CD4-positive, alpha-beta T cell treated with Interleukin-17A for 4 hours (primary cell): ENCODE results near the gene CTNNA3.
"Not testable (repeated sequence)": the region's sequence is repeated elsewhere in the genome, so short reads cannot be mapped to it uniquely, and the experiment has no call there.

Source experiments
- DNase-seq: peaks from one replicate; pipeline ENCODE4 v3.0.0-alpha.2; 2020; ENCODE audit warnings: mixed read lengths

Gene CTNNA3

GRCh38 chr10:67599597-67599996 is 96.4 kb downstream of the CTNNA3 start:
- no peak for DNase-seq

GRCh38 chr10:67596641-67597040 is 99.4 kb downstream of the CTNNA3 start:
- no peak for DNase-seq

GRCh38 chr10:67587771-67588170 is 108.2 kb downstream of the CTNNA3 start:
- no peak for DNase-seq

- DNase-seq = no peak
These were observed 120.5 kb downstream of the CTNNA3 start for GRCh38 chr10:67575532-67575931.

- no peak for DNase-seq
These were observed 122.5 kb downstream of the CTNNA3 start for GRCh38 chr10:67573484-67573883.

DNA sequence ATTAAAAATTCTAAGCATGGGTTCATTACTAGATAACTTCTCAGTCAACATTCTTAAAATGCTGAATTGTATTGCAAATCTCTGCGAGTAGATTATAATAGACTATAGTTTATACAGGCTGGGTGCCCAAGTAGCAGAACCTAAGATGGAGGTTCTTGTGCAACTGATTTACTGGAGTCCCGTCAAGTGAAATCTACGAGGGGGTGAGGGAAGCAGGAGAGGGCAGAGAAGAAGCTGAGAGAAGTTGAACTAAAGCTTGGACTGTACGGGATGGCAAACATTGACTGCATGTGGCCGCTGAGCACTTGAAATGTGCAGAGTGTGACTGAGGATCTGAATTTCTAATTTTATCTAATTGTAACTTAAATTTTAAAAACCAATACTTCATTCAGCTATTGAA is 124.5 kb downstream of the CTNNA3 start:
- no peak for DNase-seq

- not testable (repeated sequence) for DNase-seq
These were observed 137.7 kb downstream of the CTNNA3 start for GRCh38 chr10:67558311-67558710.

DNA sequence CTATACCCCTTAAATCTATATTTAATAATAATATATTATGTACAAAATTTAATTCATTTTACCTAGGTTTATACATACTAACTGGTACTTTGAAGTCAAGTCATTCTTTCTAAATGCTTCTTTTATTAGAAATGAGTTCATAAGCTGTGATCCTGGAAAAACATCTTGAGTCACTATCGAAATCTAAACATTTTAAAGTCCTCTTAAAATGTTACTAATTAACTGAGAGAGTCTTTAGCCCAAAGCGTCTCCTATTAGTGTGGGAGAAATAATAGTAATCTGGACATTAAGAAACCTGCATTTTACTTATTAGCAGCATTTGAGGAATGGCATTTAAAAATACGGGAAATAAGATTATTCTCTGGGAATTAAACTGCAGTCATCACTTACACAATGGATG is 142.7 kb downstream of the CTNNA3 start:
- no peak for DNase-seq

DNA sequence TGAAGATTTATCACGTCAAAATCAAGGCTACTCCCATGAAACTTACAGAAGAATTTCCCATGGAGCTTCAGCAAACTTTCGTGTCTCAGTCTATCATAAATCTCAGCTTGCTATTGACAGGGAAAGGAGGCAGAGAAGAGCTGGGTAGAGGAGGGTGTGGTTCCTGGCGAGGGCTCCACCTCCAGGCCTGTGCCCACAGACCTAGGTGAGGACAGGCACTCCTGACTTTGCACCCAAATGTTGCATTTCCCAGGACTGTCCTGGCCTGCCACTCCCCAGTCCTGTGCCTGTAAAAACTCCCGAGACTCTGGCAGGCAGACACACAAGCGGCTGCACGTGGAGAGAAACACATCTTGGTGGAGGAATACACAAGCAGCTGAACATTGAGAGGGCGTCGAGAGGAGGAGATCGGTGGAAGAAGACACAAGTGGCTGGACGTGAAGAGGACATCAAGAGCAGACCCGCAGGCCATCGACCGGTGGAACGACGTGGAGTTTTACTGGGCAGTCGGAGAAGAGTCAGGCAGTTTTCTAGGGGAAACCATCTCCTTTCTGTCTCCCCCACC is 145.1 kb downstream of the CTNNA3 start:
- no peak for DNase-seq

- no peak for DNase-seq
These were observed 145.9 kb downstream of the CTNNA3 start for GRCh38 chr10:67550046-67550445.

GRCh38 chr10:67549390-67549789 is 146.6 kb downstream of the CTNNA3 start:
- no peak for DNase-seq

DNA sequence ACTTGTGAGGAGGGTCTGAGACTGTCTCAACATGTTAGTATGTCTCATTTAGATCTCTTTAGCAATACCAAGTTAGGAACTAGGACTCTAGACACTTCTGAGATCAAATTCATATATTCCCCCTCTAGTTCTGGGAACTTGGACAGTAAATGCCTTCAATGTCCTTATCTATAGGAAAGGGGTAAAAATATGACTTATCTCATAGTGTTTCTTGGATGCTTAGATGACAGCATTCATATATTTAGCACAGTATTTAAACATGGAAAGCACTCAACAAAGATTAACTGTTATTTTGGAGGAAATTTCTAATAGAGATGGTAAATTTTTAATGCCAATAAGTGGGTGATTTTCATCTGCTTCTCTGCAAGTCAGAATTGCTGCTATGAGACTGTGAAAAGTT is 154.6 kb downstream of the CTNNA3 start:
- no peak for DNase-seq

GRCh38 chr10:67539312-67539711 is 156.7 kb downstream of the CTNNA3 start:
- DNase-seq = no peak

- no peak for DNase-seq
These were observed 158.1 kb downstream of the CTNNA3 start for GRCh38 chr10:67537906-67538305.

DNA sequence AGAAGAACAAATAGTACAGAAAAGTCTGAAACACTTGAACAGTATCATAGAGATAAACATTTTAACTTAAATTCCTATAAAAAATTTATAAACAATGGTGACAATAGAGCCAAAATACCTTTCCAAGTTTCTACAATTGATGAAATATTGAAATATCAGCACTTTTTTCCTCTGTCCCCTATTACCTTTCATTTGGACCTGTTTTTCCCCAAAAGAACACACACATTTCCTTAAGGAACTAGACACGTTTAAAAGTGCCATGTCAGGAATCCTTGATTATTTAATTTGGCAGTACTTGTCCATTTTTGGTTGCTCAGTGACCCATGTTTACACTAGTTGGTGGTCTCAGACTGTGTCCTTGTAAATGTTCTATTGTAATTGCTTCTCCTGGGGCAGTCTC is 162.6 kb downstream of the CTNNA3 start:
- DNase-seq = no peak

DNA sequence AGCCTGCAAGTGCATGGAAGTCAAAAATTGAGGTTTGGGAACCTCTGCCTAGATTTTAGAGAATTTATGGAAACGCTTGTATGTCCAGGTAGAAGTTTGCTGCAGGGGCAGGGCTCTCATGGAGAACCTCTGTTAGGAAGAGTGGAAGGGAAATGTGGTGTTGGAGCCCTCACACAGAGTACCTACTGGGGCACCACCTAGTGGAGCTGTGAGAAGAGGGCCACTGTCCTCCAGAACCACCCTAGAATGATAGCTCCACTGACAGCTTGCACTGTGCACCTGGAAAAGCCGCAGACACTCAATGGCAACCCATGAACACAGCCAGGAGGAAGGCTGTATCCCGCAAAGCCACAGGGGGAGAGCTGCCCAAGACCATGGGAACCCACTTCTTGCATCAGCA is 165.0 kb downstream of the CTNNA3 start:
- not testable (repeated sequence) for DNase-seq

- no peak for DNase-seq
These were observed 168.6 kb downstream of the CTNNA3 start for GRCh38 chr10:67527351-67527750.

DNA sequence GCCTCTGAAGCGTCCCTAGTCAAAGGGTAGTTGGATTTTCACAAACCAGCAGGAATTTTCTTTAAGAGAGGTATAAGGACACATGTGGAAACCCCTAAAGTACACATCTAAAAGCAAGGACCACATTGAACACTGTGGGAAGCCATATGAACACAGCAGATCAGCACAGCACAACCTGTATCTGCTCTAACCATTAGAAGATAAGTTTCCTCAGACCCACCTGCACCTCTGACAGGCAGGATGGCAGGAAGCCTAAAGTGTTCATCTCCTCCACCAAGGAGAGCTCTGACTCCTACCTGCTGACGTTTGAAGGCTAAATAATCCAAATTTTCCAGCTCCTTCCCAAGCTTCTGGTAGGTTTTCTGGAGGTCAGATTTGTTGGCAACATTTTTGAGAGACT is 174.4 kb downstream of the CTNNA3 start:
- no peak for DNase-seq

DNA sequence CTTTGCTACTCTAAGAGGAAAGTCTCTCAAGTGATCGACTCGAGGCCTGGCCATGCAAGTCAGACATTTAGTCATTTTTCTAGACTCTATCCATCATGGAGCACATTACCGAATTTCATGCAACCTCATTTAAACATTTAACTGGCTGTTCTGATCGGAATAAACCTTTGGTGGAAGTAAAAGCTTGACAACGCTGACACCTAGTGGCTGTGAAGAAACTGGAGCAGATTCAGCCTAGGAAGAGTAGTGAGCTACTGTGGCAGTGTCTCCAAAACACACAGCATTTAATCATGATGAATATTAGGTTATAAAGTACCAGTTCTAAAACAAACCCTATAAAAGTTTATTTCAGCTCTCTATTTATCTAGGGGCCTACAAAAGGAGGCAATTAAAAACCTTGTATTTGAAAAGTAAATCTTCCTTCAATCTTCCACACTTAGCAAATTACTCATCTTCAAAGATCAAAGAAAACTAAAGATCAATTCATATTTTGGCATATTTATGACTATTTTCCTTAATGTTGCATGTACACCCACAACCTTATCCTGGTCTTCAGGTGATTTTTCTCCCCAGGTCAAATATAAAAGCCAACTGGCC is 175.0 kb downstream of the CTNNA3 start:
- DNase-seq = peak; percentile 43

DNA sequence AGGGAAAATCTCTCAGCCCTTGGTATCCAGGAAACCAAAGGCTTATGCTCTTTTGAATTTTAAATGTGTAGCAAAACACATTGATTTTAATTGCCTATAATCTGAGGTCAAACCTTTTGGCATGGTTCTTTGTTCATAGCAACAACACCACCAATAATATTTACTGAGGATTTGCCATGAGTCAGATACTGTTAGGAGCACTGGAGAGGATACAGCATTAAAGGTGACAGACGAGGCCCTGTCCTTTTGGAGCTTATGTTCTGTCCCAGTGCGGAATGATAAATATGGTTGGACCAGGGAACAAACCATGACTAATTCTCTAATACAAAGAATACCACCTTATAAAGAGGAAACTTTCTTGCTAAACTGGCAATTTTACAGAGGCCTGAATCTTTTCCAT is 176.6 kb downstream of the CTNNA3 start:
- no peak for DNase-seq

GRCh38 chr10:67518756-67519155 is 177.2 kb downstream of the CTNNA3 start:
- no peak for DNase-seq

DNA sequence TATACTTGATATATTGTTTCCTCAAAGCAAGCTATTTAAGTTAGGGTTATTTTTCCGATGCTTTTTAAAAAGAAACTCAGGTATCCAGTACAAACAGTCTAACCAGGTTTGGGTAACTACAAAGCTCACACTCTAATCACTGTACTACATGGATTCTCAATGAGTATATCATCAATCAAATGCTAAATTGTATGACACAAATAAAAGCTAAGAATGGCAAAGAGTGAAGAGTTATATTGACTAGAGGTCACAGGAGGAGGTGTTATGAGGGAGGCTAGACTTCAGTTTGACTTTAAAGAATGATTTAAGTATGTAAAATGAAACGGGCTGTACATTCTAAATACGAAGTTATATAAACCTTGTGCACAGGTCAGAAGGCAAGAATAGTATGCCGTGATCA is 178.0 kb downstream of the CTNNA3 start:
- no peak for DNase-seq

DNA sequence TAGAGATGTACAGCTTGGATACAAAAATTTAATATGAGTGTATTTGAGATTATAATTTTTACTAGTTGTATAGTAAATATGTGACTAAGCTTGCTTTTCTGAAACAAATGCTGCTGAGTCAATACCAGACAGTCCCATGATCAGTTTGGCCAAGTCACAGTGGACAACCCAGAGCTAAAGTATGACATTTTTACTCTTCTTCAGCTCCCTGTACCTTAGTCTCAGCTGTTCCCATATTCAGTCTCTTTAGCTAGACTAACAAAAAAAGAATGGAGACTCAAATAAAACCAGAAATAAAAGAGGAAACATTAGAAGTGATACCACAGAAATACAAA is 189.3 kb downstream of the CTNNA3 start:
- DNase-seq = no peak

DNA sequence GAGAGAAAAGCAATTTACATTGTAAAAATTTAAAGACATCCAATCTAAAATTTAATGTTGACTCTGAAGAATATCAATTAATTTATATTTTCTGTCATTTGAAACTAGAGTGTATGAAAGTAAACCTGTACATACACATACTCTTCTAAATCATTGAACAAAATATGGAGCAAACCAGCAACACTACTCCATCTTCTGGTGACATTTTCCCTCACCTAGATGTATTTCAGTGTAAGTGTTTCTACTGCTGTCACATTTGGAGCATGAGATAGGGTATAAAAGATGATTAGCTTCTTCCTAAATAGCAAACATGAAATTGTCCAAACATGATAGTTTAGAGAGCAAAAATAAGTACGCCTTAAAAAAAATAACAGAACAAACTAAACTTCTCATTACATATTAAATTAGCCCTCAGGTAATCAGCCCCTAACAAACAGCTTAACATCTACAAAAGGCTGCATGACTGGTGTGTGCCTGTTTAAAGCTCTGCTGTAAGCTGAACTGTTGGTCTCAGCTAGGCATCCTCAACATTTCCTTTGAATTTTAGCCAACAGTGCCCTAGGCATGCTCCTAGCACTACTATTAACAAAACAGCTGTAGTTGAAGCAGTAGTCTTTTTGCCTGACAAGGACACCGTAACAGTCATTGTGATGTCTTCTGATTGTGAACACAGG is 189.8 kb downstream of the CTNNA3 start:
- DNase-seq = no peak
